ENCODE measurements around the gene ANK2. TPM values are rescaled to one million over a fixed set of nuclear protein-coding genes. Genes with fewer than 3 reads are reported as not detected.
A peak's percentile ranks its signal among the peaks of the same experiment; 100 is the strongest.

Gene ANK2
- total and polyA plus RNA-seq, 2 experiments from 2014 or later, result 7.7 to 40.4 TPM

GRCh38 chr4:113148925-113149324 is 99.5 kb downstream of the ANK2 start (continued):
- TF ChIP-seq REST (IDR thresholded peaks at IDR 0.05; ENCODE audit: unreplicated experiment) (no peak), JUNB (IDR thresholded peaks at IDR 0.05; ENCODE audit: unreplicated experiment) (no peak)

- H3K4me1 ChIP-seq (ENCODE audit: insufficient read depth), result 0 out of 2 replicates have a peak, but pooled peaks cover 2% of the 10 kb centered on the region
Observed at GRCh38 chr4:113153529-113154101, 104.2 kb downstream of the ANK2 start.

More at GRCh38 chr4:113153529-113154101, 104.2 kb downstream of the ANK2 start:
- H3K36me3 Mint-ChIP-seq (ENCODE audit: low read depth), result peaks cover 8% of the 10 kb centered on the region; the same call in 2 of the 3 replicates
- no peaks in the 10 kb centered on the region for H3K9me3 Mint-ChIP-seq
- Histone ChIP-seq H3K27me3 (ENCODE audit: insufficient read depth) (no peaks in the 10 kb centered on the region), H3K9me2 (ENCODE audit: insufficient read depth) (no peaks in the 10 kb centered on the region), H2AFZ (no peak overlapping the region), H3K36me3 (ENCODE audit: insufficient read depth) (no peaks in the 10 kb centered on the region), H3K4me2 (no peak overlapping the region), H3F3A (replicated peaks; ENCODE audit: low read depth) (no peaks in the 10 kb centered on the region), H4K20me1 (replicated peaks; ENCODE audit: insufficient read depth) (no peaks in the 10 kb centered on the region), H3K4me3 (no peak overlapping the region), H3K79me2 (replicated peaks; ENCODE audit: insufficient read depth) (no peaks in the 10 kb centered on the region), H3K27ac (ENCODE audit: low read depth) (no peak overlapping the region)
- peak; percentile 44 to 48 for TF ChIP-seq CTCF (conservative IDR thresholded peaks at IDR 0.05; ENCODE audit: low read depth in 2 of 2)
- TF ChIP-seq ZNF462 (CRISPR knock-in tag; IDR thresholded peaks at IDR 0.05), result no peak
- TF ChIP-seq REST (IDR thresholded peaks at IDR 0.05; ENCODE audit: unreplicated experiment), result no peak
- peaks cover 2% of the 10 kb centered on the region for H3K27me3 Mint-ChIP-seq (ENCODE audit: insufficient read depth, low read depth, poor library complexity)
- DNase-seq (ENCODE audit: low spot score), result peak; percentile 37
- no peak overlapping the region for H3K27ac Mint-ChIP-seq
- peak; percentile 29; the same call in 1 of the 3 replicates for ATAC-seq
- H3K4me3 Mint-ChIP-seq, result no peak overlapping the region
- peaks cover 11% of the 10 kb centered on the region for H3K4me1 Mint-ChIP-seq
